HL-60 (cell line): ENCODE data around the gene PICK1.
A peak's percentile ranks its signal among the peaks of the same experiment; 100 is the strongest.

Experiments used
- DNase-seq, 2 experiments: peaks; one replicate each; pipeline ENCODE4 v3.0.0-alpha.2; 2010 to 2020; ENCODE audit warnings: low read depth in 1 of 2, low spot score in 1 of 2
- H3K27ac ChIP-seq: fragments of 250-450 bp; sonication (Bioruptor Pico); replicated peaks from 2 replicates; pipeline ENCODE4 v1.5.1; 2020; ENCODE audit warnings: mild to moderate bottlenecking, moderate library complexity
- H3K27me3 ChIP-seq: fragments of 250-450 bp; sonication (Bioruptor Pico); 2 replicates; pipeline ENCODE4 v1.5.1; 2021; ENCODE audit warnings: mild to moderate bottlenecking, moderate library complexity; ENCODE audit not compliant: insufficient read depth, poor library complexity, severe bottlenecking
- H3K4me3 ChIP-seq: replicated peaks from 2 replicates; pipeline ENCODE4 v1.5.1; 2011; ENCODE audit warnings: mild to moderate bottlenecking, control low read depth, low read length; ENCODE audit not compliant: insufficient read depth
- GABPA ChIP-seq: IDR thresholded peaks from 2 replicates; pipeline ENCODE4 v1.6.1; 2012; ENCODE audit warnings: low read depth
- POLR2AphosphoS5 ChIP-seq: IDR thresholded peaks from 2 replicates; pipeline ENCODE4 v1.6.1; 2012; ENCODE audit warnings: low read depth
- SPI1 ChIP-seq: IDR thresholded peaks from 2 replicates; pipeline ENCODE4 v1.6.1; 2012; ENCODE audit warnings: low read depth, mild to moderate bottlenecking, borderline replicate concordance
- long read RNA-seq: library from polyadenylated mRNA; unstranded; transcript quantifications from one replicate; pipeline ENCODE4 v2.0.0, GENCODE V29; 2020
- TF ChIP-seq, protein P1 (sequence below): IDR thresholded peaks from one replicate; pipeline ENCODE4 v1.5.1; 2011; ENCODE audit warnings: low read length, control low read depth, inconsistent platforms; ENCODE audit not compliant: insufficient read depth
- TF ChIP-seq, protein P2 (sequence below): IDR thresholded peaks from 2 replicates; pipeline ENCODE4 v1.6.1; 2012; ENCODE audit warnings: low read depth; ENCODE audit not compliant: insufficient replicate concordance

PICK1 gene
- long read RNA-seq, partial matches to known transcripts = 0 of 18 reads
- long read RNA-seq, other reads (novel, unspliced or antisense) = 11 of 18 reads

DNA sequence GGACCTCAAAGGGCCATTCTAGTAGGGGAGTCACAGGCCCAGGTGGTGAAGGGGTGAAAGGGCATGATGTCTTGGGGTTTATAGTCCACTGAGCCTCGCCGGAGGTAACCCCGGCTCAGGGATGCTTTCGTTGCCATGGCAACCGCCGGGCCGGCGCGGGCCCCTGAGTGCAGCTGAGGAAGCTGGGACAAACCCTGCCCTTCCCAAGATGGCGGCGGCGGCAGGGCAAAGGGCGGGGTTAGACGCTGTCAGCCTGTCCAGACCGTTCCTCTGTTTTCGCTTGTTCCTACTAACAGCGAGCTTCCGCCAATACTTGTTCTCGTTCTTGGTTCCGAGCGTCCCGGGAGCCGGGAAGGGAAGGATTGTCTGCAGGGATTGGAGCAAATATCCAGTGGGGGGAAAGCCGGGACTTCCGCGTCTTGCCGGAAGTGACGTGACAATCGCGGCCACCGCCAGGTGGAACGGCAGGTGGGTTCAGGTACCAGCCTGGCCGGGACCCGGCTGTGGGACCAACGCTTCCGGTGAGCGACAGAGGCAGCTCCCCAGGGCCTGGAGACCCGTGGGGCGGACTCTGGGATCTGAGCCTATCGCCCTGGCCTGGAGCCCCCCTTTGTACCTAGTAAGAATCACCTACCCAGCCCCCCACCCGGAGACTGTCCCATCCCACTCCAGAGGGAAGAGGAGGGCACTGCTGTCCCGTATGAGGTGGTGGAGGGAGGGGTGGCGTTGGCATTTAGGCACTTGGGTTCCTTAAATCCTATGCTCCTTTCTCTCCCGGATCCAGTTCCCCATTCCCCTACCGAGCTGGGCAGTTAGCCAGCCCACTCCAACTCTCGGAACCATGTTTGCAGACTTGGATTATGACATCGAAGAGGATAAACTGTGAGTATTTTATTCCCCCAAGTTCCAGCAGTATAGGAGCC lies at the start of gene PICK1:
Gene PICK1 (plus strand): TSS at position 436 of the 923 bp plus-strand sequence. CDS start 406 bp downstream, at position 842.
- H3K27ac ChIP-seq = peak within 1 kb of the TSS; percentile 79
- peak; percentile 94 for TF ChIP-seq POLR2AphosphoS5
- peak; percentile 30; the same call in 1 of the 2 replicates for TF ChIP-seq SPI1
- TF ChIP-seq GABPA = peak; percentile 81
- TF ChIP-seq, protein P1, sequence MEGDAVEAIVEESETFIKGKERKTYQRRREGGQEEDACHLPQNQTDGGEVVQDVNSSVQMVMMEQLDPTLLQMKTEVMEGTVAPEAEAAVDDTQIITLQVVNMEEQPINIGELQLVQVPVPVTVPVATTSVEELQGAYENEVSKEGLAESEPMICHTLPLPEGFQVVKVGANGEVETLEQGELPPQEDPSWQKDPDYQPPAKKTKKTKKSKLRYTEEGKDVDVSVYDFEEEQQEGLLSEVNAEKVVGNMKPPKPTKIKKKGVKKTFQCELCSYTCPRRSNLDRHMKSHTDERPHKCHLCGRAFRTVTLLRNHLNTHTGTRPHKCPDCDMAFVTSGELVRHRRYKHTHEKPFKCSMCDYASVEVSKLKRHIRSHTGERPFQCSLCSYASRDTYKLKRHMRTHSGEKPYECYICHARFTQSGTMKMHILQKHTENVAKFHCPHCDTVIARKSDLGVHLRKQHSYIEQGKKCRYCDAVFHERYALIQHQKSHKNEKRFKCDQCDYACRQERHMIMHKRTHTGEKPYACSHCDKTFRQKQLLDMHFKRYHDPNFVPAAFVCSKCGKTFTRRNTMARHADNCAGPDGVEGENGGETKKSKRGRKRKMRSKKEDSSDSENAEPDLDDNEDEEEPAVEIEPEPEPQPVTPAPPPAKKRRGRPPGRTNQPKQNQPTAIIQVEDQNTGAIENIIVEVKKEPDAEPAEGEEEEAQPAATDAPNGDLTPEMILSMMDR = no peak
- TF ChIP-seq, protein P2, sequence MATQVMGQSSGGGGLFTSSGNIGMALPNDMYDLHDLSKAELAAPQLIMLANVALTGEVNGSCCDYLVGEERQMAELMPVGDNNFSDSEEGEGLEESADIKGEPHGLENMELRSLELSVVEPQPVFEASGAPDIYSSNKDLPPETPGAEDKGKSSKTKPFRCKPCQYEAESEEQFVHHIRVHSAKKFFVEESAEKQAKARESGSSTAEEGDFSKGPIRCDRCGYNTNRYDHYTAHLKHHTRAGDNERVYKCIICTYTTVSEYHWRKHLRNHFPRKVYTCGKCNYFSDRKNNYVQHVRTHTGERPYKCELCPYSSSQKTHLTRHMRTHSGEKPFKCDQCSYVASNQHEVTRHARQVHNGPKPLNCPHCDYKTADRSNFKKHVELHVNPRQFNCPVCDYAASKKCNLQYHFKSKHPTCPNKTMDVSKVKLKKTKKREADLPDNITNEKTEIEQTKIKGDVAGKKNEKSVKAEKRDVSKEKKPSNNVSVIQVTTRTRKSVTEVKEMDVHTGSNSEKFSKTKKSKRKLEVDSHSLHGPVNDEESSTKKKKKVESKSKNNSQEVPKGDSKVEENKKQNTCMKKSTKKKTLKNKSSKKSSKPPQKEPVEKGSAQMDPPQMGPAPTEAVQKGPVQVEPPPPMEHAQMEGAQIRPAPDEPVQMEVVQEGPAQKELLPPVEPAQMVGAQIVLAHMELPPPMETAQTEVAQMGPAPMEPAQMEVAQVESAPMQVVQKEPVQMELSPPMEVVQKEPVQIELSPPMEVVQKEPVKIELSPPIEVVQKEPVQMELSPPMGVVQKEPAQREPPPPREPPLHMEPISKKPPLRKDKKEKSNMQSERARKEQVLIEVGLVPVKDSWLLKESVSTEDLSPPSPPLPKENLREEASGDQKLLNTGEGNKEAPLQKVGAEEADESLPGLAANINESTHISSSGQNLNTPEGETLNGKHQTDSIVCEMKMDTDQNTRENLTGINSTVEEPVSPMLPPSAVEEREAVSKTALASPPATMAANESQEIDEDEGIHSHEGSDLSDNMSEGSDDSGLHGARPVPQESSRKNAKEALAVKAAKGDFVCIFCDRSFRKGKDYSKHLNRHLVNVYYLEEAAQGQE = no peak
- H3K27me3 ChIP-seq = no peaks in the 10 kb centered on the region
- peak; percentile 73 to 83 for DNase-seq
- H3K4me3 ChIP-seq = peak within 1 kb of the TSS; percentile 68

DNA sequence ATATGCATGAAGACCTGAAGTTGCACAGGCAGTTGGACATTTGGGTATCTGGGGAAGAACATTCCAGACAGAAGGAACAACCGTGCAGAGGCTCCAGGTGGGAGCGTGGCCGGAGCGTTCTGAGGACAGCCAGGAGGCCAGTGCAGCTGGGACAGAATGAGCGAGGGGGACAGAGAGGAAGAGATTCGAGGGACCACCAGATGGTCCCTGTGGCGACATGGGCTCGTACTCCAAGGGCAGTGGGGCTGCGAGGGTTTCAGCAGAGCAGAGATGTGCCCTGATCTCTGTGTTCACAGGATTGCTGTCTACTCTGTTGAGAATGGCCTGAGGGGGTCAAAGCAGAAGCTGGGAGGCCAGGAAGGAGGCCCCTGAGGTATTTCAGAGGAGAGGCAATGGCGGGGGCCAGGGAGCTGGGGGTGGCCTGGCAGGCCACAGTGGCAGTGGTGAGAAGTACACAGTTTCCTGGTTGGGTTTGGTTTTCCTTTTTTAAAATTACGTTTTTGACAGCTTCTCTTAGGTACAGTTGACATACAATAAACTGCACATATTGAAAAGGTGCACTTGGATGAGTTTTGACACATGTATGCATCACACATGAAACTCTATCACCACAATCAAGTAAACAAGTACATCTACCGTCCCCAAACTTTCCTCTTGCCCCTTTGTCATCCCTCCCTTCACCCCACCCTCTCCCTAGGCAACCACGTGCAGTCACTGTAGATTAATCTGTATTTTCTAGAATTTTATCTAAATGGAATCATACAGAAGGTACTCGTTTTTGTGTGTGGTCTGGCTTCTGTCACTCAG lies 48.0 kb upstream of the PICK1 start:
- Histone ChIP-seq H3K27ac (no peak overlapping the region), H3K27me3 (no peaks in the 10 kb centered on the region), H3K4me3 (no peak overlapping the region)
- TF ChIP-seq, protein P2 = no peak
- TF ChIP-seq, protein P1 = no peak
- no peak for DNase-seq

DNA sequence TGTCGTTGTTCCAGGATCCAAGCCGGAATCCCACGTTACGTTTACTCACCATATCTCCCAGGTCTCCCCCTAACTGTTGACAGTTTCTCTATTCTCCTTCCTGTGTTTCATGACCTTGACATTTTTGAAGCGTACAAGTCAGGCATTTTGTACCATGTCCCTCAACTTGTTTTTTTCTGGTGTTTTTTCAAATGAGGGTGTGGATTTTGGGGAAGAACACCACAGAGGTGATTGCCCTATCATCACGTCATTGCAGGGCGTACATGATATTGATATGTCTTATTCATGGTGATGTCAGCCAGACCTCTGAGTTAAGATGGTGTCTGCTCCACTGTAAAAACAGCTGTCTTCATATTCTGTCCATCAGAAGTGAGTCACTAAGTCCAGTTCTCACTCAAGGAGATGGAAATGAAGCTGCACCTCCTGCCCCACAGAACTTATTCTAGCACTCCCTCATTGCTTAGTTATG lies 44.6 kb upstream of the PICK1 start:
- Histone ChIP-seq H3K4me3 (no peak overlapping the region), H3K27me3 (no peaks in the 10 kb centered on the region), H3K27ac (no peak overlapping the region)
- DNase-seq = no peak
- TF ChIP-seq SPI1 (no peak), POLR2AphosphoS5 (no peak), GABPA (no peak)
- TF ChIP-seq, protein P2 = no peak
- TF ChIP-seq, protein P1 = no peak
